ENCODE measurements around the gene ZNF335. TPM values are rescaled to one million over a fixed set of nuclear protein-coding genes. Genes with fewer than 3 reads are reported as not detected.

ZNF335 gene
- total and polyA plus RNA-seq, 2 of the 13 experiments (the other 11 are each of a cell fraction or from before 2014, with no cell fraction given): 9.7 to 13.7 TPM

DNA sequence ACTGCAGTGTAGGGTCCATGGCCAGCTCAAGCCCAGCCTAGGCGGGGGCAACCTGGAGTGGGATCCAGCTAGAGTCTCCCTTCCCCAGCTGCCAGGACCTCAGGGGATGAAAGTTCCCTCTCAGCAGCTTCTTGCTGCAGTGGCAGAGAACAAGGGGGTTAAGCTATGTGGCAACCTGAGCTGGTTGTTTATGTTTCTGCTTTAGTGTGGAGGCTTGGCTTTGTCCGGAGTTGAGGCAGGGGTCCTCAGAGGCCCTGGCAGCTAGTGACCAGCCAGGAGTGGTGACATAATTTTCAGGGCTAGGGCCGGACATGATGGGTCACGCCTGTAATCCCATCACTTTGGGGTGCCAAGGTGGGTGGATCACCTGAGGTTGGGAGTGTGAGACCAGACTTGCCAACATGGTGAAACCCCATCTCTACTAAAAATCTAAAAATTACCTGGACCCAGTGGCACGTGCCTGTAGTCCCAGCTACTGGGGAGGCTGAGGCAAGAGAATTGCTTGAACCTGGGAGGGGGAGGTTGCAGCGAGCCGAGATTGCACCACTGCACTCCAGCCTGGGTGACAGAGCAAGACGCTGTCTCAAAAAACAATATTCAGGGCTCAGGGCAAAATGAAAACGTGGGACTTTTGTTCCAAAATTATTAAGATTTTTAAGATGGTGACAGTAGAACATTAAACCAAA is 46.0 kb downstream of the ZNF335 start (continued):
- TF ChIP-seq ZNF891 (CRISPR knock-in tag; IDR thresholded peaks at IDR 0.05): no peak
- no peak for TF ChIP-seq SRSF4 (IDR thresholded peaks at IDR 0.05; ENCODE audit: low read depth, low read length, poor library complexity, severe bottlenecking)
- peak; percentile 39; the same call in 1 of the 2 replicates for TF ChIP-seq EED (CRISPR knock-in tag; IDR thresholded peaks at IDR 0.05)
- no peak for TF ChIP-seq MIXL1 (CRISPR knock-in tag; IDR thresholded peaks at IDR 0.05)
- TF ChIP-seq, protein P1, sequence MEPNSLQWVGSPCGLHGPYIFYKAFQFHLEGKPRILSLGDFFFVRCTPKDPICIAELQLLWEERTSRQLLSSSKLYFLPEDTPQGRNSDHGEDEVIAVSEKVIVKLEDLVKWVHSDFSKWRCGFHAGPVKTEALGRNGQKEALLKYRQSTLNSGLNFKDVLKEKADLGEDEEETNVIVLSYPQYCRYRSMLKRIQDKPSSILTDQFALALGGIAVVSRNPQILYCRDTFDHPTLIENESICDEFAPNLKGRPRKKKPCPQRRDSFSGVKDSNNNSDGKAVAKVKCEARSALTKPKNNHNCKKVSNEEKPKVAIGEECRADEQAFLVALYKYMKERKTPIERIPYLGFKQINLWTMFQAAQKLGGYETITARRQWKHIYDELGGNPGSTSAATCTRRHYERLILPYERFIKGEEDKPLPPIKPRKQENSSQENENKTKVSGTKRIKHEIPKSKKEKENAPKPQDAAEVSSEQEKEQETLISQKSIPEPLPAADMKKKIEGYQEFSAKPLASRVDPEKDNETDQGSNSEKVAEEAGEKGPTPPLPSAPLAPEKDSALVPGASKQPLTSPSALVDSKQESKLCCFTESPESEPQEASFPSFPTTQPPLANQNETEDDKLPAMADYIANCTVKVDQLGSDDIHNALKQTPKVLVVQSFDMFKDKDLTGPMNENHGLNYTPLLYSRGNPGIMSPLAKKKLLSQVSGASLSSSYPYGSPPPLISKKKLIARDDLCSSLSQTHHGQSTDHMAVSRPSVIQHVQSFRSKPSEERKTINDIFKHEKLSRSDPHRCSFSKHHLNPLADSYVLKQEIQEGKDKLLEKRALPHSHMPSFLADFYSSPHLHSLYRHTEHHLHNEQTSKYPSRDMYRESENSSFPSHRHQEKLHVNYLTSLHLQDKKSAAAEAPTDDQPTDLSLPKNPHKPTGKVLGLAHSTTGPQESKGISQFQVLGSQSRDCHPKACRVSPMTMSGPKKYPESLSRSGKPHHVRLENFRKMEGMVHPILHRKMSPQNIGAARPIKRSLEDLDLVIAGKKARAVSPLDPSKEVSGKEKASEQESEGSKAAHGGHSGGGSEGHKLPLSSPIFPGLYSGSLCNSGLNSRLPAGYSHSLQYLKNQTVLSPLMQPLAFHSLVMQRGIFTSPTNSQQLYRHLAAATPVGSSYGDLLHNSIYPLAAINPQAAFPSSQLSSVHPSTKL (CRISPR knock-in tag; IDR thresholded peaks at IDR 0.05): peak; percentile 39; the same call in 1 of the 2 replicates
- peak; percentile 23; the same call in 1 of the 2 replicates for TF ChIP-seq HDAC2 (CRISPR knock-in tag; IDR thresholded peaks at IDR 0.05)
- TF ChIP-seq HNF4A (CRISPR knock-in tag; IDR thresholded peaks at IDR 0.05): peak; percentile 64
- TF ChIP-seq NCOA2 (CRISPR knock-in tag; IDR thresholded peaks at IDR 0.05): no peak
- TF ChIP-seq, protein P2, sequence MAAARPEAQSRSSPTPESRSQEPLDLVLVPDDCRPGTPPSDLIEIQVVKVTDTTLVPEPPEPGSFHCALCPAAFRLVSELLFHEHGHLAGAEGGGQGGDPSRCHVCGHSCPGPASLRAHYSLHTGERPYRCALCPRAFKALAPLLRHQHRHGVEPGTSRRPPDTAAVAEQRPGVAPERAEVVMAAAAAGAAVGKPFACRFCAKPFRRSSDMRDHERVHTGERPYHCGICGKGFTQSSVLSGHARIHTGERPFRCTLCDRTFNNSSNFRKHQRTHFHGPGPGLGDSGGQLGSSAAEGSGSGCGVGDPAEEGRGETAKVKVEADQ (CRISPR knock-in tag; IDR thresholded peaks at IDR 0.05; ENCODE audit: borderline replicate concordance): no peak
- no peak for TF ChIP-seq ERF (CRISPR knock-in tag; IDR thresholded peaks at IDR 0.05)
- TF ChIP-seq POLR2AphosphoS5 (IDR thresholded peaks at IDR 0.05; ENCODE audit: low read depth, low read length): no peak
- TF ChIP-seq, protein P3, sequence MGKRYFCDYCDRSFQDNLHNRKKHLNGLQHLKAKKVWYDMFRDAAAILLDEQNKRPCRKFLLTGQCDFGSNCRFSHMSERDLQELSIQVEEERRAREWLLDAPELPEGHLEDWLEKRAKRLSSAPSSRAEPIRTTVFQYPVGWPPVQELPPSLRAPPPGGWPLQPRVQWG (CRISPR knock-in tag; IDR thresholded peaks at IDR 0.05; ENCODE audit: borderline replicate concordance, low read depth): no peak
- TF ChIP-seq, protein P4, sequence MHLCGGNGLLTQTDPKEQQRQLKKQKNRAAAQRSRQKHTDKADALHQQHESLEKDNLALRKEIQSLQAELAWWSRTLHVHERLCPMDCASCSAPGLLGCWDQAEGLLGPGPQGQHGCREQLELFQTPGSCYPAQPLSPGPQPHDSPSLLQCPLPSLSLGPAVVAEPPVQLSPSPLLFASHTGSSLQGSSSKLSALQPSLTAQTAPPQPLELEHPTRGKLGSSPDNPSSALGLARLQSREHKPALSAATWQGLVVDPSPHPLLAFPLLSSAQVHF (CRISPR knock-in tag; IDR thresholded peaks at IDR 0.05): no peak
- TF ChIP-seq RBFOX2 (IDR thresholded peaks at IDR 0.05; ENCODE audit: low read depth, low read length): no peak
- no peak for TF ChIP-seq ZNF775 (CRISPR knock-in tag; IDR thresholded peaks at IDR 0.05; ENCODE audit: borderline replicate concordance)
- no peak for TF ChIP-seq KDM4B (CRISPR knock-in tag; IDR thresholded peaks at IDR 0.05)
- no peak for TF ChIP-seq GLI4 (CRISPR knock-in tag; IDR thresholded peaks at IDR 0.05; ENCODE audit: borderline replicate concordance)
- TF ChIP-seq DNMT3B (CRISPR knock-in tag; conservative IDR thresholded peaks at IDR 0.05): no peak
- peak; percentile 74; the same call in 1 of the 2 replicates for TF ChIP-seq ZNF839 (CRISPR knock-in tag; IDR thresholded peaks at IDR 0.05; ENCODE audit: borderline replicate concordance)
- no peak for TF ChIP-seq ZBTB3 (CRISPR knock-in tag; IDR thresholded peaks at IDR 0.05; ENCODE audit: borderline replicate concordance, low read depth)
- TF ChIP-seq, protein P5, sequence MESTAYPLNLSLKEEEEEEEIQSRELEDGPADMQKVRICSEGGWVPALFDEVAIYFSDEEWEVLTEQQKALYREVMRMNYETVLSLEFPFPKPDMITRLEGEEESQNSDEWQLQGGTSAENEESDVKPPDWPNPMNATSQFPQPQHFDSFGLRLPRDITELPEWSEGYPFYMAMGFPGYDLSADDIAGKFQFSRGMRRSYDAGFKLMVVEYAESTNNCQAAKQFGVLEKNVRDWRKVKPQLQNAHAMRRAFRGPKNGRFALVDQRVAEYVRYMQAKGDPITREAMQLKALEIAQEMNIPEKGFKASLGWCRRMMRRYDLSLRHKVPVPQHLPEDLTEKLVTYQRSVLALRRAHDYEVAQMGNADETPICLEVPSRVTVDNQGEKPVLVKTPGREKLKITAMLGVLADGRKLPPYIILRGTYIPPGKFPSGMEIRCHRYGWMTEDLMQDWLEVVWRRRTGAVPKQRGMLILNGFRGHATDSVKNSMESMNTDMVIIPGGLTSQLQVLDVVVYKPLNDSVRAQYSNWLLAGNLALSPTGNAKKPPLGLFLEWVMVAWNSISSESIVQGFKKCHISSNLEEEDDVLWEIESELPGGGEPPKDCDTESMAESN (CRISPR knock-in tag; conservative IDR thresholded peaks at IDR 0.05): 0 out of 2 replicates have a peak, but pooled peaks have one; percentile 24
- no peak for TF ChIP-seq ZBTB20 (CRISPR knock-in tag; IDR thresholded peaks at IDR 0.05; ENCODE audit: borderline replicate concordance, low read depth)
- TF ChIP-seq NRL (CRISPR knock-in tag; IDR thresholded peaks at IDR 0.05; ENCODE audit: borderline replicate concordance): 0 out of 2 replicates have a peak, but pooled peaks have one; percentile 51

Data from HepG2 (cell line).